GM15510 (cell line): ENCODE results near the gene CCIN.

Experiments used
- POLR2A ChIP-seq: IDR thresholded peaks from 3 replicates; pipeline ENCODE4 v1.6.1; 2011; ENCODE audit warnings: borderline replicate concordance; ENCODE audit not compliant: insufficient read length; ENCODE audit errors: extremely low read depth

The CCIN gene

GRCh38 chr9:36194326-36195000, 25.3 kb downstream of the CCIN start:
- no peak for TF ChIP-seq POLR2A

- no peak for TF ChIP-seq POLR2A
These were observed 35.8 kb downstream of the CCIN start for GRCh38 chr9:36204906-36205547.

GRCh38 chr9:36207016-36207415, 37.8 kb downstream of the CCIN start:
- TF ChIP-seq POLR2A = no peak

- TF ChIP-seq POLR2A = no peak
These were observed 38.4 kb downstream of the CCIN start for GRCh38 chr9:36207546-36208012.

- TF ChIP-seq POLR2A = no peak
These were observed 39.5 kb downstream of the CCIN start for GRCh38 chr9:36208521-36209253.

DNA sequence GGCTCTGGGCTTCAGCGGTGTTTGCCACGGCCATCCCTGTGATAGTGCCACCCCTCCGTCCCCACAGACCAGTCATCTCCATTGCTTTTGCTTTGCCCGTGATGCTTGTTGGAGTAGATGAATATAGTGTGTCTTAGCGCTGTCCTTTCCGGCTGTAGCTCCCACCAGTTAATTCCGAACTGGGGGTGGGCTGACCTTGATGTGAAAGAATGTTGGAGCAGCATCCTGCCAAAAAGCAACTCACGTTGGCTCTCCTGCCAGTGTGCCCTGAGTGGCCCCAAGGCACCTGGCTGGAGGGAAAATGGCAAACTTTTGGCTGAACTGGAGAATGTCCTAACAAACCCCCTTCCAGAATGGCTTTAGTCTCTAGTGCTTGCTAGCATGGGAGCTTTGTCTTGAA, 41.5 kb downstream of the CCIN start:
- TF ChIP-seq POLR2A = no peak

DNA sequence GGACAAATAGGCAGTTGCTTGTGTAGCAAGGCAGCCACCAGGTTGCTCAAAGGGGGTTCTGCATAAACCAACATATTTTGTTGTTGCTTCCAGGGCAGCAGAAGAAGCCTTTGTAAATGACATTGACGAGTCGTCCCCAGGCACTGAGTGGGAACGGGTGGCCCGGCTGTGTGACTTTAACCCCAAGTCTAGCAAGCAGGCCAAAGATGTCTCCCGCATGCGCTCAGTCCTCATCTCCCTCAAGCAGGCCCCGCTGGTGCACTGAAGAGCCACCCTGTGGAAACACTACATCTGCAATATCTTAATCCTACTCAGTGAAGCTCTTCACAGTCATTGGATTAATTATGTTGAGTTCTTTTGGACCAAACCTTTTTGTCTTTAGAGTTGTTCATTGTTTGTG, 42.3 kb downstream of the CCIN start:
- no peak for TF ChIP-seq POLR2A

GRCh38 chr9:36213387-36213786, 44.2 kb downstream of the CCIN start:
- TF ChIP-seq POLR2A = no peak

DNA sequence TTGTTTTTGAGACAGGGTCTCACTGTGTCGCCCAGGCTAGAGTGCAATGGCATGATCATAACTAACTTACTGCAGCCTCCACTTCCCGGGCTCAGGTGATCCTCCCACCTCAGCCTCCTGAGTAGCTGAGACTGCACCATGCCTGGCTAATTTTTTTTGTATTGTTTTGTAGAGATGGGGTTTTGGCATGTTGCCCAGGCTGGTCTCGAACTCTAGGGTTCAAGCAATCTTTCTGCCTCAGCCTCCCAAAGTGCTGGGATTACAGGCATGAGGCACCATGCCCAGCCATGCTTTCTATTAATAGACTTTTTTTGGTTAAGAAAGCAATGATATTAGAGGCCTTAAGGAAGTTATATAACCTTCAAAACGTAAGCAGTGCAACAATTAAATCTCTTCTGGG, 44.8 kb downstream of the CCIN start:
- TF ChIP-seq POLR2A = no peak

GRCh38 chr9:36214571-36214970, 45.4 kb downstream of the CCIN start:
- no peak for TF ChIP-seq POLR2A

- TF ChIP-seq POLR2A = no peak
These were observed 48.2 kb downstream of the CCIN start for GRCh38 chr9:36217256-36217968.

- TF ChIP-seq POLR2A = no peak
These were observed 48.8 kb downstream of the CCIN start for GRCh38 chr9:36218011-36218410.

GRCh38 chr9:36218411-36218901, 49.3 kb downstream of the CCIN start:
- no peak for TF ChIP-seq POLR2A
